NCI-H82 treated with DMSO at 0.1 percent for 48 hours (cell line): ENCODE results near the gene EFCAB11.

Experiments
- DNase-seq: peaks from one replicate; lab custom pipeline; 2025; ENCODE audit not compliant: unreplicated experiment; lab: John Stamatoyannopoulos, UW

The EFCAB11 gene, protein sequence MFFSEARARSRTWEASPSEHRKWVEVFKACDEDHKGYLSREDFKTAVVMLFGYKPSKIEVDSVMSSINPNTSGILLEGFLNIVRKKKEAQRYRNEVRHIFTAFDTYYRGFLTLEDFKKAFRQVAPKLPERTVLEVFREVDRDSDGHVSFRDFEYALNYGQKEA

GRCh38 chr14:89954070-89955021, at the start of gene EFCAB11:
TSS of gene EFCAB11 (minus strand) at chr14:89954730. CDS start at chr14:89954660, 70 bp downstream.
- DNase-seq, result peak; percentile 91

GRCh38 chr14:90003526-90004307, 49.2 kb upstream of the EFCAB11 start:
- DNase-seq, result no peak

DNA sequence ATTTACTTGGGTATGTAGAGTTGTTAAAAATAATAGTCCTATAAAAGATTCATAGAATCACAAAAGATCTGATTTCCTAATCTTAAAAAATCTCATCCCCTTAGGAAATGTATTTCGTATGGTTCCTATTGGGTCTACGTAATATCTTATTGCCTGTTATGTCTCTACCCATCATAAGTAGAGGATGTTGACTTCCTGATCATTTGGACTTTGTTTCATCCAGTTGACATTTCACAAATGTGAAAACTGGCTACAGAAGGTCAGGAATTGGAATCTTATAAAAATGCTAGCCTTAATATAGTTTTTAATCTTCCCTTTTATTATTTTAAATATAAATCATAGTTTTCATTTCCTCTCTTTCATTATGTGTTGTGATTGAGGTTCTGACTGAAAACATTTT, 46.4 kb upstream of the EFCAB11 start:
- no peak for DNase-seq

DNA sequence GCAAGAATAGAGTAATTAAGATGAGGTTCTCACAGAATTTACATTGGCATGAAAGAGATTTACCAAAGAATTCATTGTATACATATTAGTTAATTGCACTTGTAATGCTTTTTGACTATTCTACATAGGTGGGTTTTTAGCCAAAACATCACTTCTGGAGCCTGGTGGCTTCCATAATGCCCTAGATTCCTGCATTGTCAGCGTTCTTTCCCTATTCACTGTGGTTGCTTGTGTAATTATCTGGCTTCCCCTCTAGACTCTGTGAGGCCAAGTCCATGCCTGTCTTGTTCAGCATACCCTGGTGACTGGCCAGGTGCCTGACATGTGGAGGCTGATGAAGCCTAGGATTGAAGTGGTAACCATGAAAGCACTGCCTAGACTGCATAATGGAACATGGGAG, 42.4 kb upstream of the EFCAB11 start:
- DNase-seq, result no peak

DNA sequence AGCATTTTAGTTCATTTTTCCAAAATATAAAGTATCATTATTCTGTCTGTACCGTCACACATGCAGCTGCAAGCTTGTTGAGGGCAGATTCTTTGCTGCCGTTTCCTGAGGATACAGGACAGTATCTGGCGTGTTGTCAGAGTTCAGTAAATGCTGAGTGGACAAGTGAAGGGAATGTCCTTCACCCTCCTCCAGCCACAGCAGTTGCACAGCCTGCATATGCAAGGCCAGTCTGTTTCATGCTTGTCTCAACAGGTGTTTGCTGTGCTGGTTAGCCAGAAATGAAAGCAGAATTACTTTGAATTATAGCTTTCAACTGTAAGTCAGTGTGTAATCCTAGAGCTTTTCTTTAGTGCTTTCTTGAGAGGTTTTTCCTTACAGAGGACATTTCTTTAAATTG, 37.7 kb upstream of the EFCAB11 start:
- DNase-seq, result no peak

DNA sequence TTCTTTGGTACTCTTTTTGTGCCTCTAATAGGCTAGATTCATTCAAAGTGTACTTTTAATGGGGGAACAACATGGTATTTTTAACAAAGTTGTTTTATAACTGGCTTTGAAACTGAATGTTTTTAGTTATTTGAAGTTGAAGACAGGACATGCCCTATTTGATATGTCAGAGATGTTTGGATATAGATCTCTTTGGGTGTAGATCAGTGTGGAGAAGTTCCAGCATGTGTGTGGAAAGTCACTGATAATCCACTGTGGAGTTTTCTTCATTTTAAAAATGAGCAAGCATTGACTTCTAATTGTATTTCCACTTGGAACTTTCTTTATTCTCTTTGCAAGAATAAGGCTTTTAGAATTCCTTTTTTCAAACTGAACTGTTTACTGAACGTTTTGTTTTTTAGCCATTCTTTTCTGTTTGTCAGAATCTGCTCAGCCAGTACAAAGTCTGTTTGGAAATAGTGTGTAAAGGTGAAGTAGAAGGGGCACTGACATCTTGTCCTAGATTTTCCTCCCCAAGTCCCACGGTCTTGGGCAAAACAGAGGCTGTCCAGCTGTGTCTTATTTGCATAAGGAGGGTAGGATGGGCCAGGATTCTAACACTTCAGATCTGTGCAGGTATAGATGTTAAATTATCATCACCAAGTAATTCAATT, 36.2 kb upstream of the EFCAB11 start:
- DNase-seq, result no peak

- no peak for DNase-seq
These were observed 35.7 kb upstream of the EFCAB11 start for GRCh38 chr14:89990218-89990617.

DNA sequence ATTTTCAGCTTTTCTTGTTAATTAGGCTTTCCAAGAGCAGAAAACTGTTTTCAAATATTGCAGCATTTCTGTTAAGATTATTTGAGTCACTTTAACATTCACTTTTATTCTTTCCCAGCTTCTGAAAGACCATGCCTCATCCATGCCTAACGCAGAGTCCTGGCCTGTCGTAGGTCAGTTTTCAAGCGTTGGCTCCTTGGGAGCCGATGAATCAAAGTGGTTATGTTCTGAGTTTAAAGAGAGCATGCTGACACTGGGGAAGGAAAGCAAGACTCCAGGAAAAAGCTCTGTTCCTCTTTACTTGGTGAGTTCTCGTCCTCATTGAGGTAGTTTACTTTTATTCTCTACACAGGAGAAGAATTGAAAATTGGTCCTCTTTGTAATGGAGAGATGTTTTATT, 34.3 kb upstream of the EFCAB11 start:
- no peak for DNase-seq

- no peak for DNase-seq
These were observed 32.6 kb upstream of the EFCAB11 start for GRCh38 chr14:89987161-89987475.

GRCh38 chr14:89986462-89987160, 32.1 kb upstream of the EFCAB11 start:
- no peak for DNase-seq

DNA sequence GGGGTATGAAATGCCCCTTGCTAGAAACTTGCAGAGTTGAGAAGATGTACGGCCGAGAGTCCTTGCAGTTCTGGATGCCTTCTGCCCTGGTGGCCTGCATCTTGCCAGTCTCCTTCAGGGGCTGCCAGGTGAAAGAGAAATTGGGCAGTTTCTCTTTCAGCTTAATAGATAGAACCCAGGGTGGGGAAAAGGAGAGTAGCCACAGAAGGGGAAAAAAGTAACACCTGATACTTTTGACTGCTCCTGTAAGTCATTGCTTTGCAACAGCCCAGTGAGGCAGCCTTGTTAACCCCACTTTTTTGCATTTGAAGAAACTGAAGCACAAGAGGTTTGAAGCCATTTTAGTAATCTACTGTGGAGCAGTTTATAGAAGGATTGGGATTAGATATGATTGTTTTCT, 28.8 kb upstream of the EFCAB11 start:
- no peak for DNase-seq

DNA sequence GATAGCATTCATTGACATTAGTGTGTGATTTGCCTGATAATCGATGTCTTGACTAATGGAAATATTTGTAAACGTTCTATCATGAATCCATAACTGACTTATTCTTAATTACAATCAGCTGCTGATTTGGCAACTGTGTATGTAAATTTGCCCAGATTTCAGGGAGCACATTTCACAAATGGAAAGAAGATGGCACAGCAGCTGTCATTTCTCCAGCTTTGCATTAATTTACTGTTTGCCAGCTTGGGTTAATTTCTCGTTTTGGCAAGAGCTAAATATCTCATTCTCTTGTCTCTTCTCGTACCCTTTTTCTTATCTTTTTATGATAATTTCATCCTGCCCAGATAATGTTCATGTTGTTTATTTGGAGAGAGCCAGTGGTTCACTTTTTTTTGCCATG, 24.1 kb upstream of the EFCAB11 start:
- no peak for DNase-seq

- no peak for DNase-seq
These were observed 23.1 kb upstream of the EFCAB11 start for GRCh38 chr14:89977668-89978067.

- peak; percentile 30 for DNase-seq
These were observed 18.8 kb upstream of the EFCAB11 start for GRCh38 chr14:89973234-89973823.

GRCh38 chr14:89965839-89966238, 11.3 kb upstream of the EFCAB11 start:
- no peak for DNase-seq

GRCh38 chr14:89963288-89963978, 8.9 kb upstream of the EFCAB11 start:
- no peak for DNase-seq

DNA sequence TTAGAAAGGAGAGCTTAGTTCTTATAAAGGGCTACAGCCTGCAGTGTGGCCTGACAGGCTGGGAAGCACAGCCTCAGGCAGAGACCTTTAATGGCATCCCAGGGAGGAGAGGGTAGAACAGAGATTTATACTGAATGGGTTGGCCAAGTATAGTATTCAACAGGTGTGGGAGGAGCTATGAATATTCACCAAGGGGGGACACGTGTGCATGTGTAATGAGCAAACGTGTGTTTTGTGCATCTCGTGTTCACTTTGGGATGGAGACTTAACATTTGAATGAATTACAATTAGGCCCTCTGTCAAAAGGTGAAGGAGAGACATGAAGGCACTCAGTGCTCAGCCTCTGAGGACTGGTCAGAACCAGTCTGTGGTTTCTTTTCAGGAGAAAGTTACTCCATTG, 6.4 kb upstream of the EFCAB11 start:
- no peak for DNase-seq

- no peak for DNase-seq
These were observed 5.4 kb upstream of the EFCAB11 start for GRCh38 chr14:89959853-89960445.

DNA sequence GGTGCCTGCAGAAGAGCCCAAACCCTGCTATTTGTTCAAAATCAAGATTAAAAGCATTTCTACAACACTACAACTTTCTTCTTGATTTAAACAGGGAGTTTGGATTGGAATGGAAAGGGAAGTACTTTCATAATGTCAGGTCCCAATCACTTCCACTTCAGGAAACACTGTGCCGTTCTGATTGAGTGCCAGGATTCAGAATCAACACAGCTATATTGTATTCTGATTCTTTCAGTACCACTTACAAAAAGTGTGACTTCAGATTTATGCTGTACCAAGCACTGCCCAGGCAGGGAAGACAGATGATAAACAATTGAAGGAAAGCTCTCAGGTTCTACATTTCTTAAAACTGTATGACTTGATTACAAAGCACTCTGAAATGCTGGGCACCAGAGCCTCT, 4.4 kb upstream of the EFCAB11 start:
- DNase-seq, result no peak
